Eye (tissue), 1 donor: Measurements from ENCODE around the gene PAK6.

ENCODE experiments used
- DNase-seq: peaks from one replicate; pipeline ENCODE4 v3.0.0-alpha.2; 2015

PAK6 gene

GRCh38 chr15:40295297-40295696 is 56.4 kb downstream of the PAK6 start:
- no peak for DNase-seq

GRCh38 chr15:40295877-40296560 is 57.2 kb downstream of the PAK6 start:
- DNase-seq, result no peak

DNA sequence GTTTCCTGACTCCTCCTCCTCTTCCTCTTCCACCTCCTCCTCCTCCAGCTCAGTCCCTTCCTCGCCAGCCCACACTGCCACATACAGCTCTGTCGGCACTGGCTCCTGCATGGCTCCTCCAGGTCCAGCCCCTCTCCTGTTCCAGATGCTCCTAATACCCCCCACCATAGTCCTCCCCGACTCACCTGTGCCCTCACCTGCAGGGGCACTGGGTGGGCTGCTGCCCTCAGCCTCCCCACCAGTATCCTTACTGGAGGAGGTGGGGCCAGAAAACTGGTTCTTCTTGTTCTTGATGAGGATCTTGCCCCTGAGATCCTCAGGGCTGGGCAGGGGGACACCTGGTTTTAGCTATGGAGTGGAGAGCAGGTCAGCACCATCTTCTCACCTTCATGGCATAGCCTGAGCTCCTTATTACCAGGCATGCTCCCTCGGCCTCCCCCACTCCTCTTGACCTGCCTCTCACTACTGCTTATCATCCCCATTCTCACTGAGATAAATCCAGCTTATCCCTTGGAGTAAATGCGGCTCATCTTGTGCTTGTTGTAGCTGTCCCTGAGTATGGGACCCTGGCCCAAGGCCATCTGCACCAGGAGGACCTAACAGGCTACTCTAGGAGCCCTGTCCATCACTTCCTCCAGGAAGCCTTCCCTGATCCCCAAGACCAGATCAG is 57.8 kb downstream of the PAK6 start:
- DNase-seq, result no peak

DNA sequence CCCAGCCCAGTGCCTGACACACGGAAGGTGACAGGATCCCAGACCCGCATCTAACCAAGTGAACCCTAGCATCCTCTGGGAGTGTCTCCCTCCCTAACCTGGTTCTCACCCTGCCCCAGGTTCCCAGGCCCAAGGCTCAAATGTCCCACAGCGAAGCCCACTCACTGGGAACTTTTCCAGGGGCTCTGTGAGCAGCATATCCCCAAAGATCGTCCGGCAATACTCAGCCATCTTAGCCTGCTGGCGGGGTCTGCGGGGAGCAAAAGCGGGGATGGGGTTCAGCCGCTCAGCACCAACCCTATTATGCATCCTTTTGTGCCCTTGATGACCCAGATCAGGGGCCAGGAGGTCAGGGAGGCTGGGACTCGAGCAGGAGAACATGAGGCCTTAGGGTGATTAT is 58.5 kb downstream of the PAK6 start:
- no peak for DNase-seq

DNA sequence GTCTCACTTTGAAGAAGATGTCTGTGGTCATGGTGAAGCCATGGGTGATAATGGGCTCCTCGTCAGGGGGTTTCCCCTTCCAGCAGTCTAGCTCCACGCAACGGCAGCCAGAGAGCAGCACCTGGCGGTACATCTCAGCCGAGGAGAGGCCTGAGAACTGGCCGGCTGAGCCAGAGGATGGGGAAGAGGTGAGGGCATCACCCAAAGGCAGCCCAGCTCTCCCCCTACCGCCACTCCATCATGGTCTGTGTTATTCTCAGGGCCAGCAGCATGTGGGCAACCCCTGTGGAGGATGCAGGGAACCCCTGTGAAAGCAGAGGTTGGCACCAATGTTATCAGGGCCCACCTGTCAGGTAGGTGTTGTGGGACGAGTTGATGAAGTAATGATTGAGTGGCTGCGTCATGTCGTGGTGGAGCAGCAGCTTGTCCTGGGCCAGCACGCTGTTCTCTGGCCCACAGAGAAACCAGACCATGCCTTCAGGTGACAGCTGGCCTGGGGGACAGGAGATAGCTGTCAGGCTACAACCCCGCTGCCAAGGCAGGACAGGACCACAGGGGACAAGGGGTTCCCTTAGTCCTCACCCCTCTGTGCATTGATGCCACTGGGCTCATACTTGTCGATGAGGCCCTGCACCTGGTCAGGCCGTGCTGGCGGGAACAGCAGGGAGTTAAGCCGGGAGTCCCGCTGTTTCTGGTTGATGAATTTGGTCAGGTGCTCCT is 59.5 kb downstream of the PAK6 start:
- DNase-seq, result no peak

- no peak for DNase-seq
Observed at GRCh38 chr15:40300367-40300766, 61.5 kb downstream of the PAK6 start.

- no peak for DNase-seq
Observed at GRCh38 chr15:40300771-40301170, 61.9 kb downstream of the PAK6 start.

GRCh38 chr15:40301467-40302179 is 62.8 kb downstream of the PAK6 start:
- no peak for DNase-seq

GRCh38 chr15:40302288-40302886 is 63.5 kb downstream of the PAK6 start:
- DNase-seq, result no peak

DNA sequence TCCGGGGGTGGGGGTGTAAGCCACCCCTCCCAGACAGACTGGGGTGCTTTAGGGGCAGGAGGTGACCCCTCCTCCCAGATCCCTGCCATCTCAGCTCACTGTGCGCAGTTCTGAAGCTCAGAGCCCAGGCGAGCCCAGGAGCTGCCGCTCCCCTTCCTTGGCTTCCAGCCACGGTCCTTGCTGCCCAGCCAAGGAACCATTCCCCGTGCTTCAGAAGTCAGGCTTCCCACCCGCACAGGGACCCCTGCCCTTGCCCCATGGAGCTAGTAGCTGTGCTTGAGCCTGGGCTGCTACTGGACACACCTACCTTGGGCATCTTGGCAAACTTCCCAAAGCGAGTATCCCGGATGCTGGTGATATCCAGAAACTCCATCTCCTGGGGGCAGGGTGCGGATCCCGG is 64.1 kb downstream of the PAK6 start:
- DNase-seq, result no peak

DNA sequence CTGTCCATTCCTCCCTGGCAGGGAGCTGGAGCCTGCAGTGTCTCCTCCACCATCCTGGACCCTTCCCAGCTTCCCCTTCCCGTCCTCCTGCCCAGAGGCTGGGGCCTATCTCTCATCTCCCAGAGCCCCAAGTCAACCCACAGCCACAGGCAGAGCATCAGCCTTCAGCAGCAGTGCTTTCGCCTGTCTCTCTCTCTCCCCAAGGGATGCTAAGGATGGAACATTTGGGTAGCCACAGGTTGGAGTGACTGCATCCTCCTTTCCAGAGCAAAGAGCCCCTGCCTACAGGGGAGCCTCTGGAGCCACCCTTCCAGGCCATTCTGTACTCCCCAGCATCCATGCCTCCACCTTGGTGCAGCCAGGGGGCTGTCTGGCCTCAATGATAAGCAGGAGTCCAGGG is 64.7 kb downstream of the PAK6 start:
- no peak for DNase-seq

GRCh38 chr15:40305281-40305680 is 66.4 kb downstream of the PAK6 start:
- no peak for DNase-seq

DNA sequence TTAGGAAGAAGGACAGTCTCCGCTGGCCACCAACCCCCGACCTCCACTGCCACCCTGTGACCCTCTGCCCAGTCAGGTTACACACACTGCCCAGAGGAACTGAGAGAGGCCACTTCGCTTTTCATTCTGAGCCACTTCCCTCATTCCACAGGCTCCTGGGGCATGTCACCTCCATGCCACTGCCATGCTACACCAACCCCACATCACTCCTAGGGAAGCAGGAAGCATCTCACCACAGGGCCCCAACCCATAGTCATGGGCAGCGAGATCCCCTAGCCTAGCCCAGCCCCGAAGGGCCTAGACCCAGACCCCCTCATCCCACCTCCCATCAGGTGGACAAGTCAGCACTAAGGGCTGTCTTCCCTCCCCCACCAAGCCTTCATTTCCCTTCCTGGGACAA is 67.5 kb downstream of the PAK6 start:
- DNase-seq, result no peak

- no peak for DNase-seq
Observed at GRCh38 chr15:40306908-40307307, 68.0 kb downstream of the PAK6 start.

DNA sequence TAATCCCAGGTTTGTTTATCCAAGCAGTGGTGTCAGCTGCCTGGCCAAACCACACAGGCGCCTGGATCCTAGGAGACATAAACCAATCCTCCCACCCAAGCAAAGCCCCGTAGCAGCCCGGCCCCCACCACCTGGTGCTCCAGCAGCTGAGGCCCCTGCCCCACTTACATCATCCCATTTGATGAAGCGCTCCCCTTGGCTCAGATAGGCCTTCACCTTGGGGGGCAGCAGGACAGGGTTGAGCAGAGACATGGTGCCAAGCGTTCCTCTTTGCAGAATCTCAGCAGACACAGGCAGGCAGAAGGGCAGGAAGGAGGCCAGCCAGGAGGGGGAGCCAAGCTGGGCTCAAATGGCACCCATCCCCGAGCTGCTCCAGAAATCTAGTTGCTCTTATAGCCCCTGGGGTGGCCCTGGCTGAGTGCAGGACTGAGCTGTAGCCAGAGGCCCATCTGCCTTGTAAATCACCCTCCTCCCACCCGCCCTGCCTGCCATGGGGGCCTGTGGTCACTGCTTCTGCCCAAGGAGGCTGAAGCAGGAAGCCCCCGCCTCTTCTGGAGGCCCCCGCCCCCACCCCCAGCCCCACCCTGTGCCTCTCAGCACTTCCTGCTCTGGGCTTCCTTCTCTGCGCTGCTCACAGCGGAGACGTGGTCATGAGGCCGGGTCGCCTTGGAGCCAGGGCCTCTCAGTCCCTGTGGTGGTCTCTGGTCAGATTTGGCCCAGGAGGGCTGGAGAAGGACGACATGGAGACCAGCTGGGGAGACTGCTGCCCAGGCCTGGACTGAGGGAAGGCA is 68.8 kb downstream of the PAK6 start, which contains the start of gene PLCB2:
TSS of gene PLCB2 (minus strand) at position 515 of the 791 bp plus-strand sequence. CDS start at position 252, 263 bp downstream.
- no peak for DNase-seq

GRCh38 chr15:40309344-40309862 is 70.5 kb downstream of the PAK6 start:
- DNase-seq, result no peak

DNA sequence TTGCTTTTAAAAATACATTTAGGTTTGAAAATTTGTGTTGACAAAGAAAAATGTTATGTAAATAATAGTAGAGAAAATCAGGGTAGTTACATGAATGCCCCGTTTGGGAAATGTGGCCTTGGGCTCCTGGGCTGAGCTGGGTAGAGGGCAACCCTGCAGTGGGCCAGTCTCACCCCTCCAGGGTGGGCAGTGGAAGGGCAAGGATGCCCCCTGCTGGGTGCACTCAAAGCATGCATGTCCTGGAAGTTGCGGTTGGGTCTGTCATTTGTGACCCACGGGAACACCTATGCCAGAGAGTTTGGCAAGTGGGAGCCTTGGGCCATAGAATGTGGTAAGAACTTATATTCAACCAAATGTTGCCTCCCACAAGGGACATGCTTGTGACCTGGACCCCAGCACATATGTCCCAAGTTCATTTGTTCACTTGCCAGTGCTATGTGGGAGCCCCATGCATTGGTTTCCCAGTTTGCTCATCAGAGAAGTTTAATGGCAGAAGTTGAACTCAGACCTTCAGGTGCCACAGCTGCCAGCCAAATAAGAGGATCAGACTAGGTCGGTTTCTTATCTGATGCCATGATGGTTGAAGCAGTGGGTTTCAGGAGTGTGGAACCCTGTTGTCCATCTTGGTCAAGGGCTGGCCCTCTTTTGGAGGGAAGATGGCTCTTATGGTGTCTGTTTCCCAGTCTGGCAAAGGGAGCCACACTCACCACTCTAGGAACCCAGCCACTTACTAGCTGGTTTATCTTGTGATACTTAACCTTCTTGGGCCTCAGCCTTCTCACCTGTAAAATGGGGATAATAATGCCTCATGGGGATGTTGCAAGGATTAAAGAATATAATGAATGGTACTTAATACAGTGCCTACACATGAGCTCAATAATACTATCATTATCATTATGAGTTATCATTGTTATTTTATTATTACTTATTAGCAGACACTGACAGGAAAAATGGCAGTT is 71.4 kb downstream of the PAK6 start:
- peak; percentile 79 for DNase-seq

- no peak for DNase-seq
Observed at GRCh38 chr15:40310993-40311392, 72.1 kb downstream of the PAK6 start.

DNA sequence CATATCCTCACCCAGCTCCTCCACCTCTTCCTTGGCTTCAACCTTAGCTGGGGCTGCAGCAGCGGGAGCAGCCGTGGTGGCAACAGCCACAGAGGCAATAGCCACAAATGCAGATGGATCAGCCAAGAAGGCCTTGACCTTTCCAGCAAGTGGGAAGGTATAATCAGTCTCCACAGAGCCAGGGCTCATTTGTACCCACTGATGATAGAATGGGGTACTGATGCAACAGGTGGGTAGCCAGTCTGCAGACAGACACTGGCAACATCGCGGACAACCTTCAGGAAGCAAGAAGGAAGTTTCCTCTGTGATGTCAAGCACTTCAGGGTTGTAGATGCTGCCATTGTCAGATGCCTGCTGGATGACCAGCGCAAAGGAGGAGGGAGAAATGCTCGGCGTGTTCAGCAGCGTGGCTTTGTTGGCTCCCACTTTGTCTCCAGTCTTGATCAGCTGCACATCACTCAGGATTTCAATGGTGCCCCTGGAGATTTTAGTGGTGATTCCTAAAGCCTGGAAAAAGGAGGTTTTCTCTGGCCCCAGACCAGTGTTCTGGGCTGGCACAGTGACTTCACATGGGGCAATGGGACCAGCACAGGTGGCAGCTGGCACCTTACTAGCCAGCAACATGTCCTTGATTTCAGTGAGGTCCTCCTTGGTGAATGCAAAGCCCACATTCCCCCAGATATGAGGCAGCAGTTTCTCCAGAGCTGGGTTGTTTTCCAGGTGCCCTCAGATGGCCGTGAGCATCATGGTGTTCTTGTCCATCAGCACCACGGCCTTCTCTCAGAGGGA is 73.7 kb downstream of the PAK6 start:
- DNase-seq, result no peak
